Measurements from ENCODE around the gene TMEM238L.
"Not testable (repeated sequence)": the region's sequence is repeated elsewhere in the genome, so short reads cannot be mapped to it uniquely, and the experiment has no call there.

The TMEM238L gene, protein sequence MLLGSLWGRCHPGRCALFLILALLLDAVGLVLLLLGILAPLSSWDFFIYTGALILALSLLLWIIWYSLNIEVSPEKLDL

DNA sequence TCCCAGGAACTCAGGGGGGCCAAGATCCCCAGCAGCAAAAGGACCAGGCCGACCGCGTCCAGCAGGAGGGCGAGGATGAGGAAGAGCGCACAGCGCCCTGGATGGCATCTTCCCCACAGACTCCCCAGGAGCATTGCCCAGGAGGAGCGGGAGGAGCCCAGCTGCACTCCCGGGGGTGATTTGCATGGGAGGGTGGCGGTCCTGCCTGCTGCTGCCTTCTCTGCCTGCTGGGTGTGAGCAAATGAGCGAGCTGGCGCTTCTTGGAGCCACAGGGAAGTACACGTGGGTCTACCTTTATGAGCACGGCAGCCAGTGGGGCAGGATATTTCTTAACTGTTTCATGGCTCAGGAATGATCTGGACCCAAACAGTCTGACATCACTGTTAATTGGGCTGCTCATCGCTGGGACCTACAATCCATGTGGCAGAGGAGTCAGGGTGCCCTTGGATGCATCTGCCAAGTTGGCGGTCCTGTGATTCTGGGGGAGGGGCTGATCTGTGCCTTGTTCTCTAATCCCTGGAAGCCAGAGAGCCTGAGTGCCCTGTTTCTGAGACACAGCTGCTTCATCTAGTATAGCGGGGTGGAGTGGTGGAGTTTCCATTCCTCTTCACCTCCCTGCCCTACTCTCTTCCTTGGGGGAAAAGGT, at the start of gene TMEM238L:
TMEM238L (minus strand) TSS at position 270 of the 646 bp plus-strand sequence; CDS start at position 134, 136 bp downstream.
- no peak for DNase-seq

DNA sequence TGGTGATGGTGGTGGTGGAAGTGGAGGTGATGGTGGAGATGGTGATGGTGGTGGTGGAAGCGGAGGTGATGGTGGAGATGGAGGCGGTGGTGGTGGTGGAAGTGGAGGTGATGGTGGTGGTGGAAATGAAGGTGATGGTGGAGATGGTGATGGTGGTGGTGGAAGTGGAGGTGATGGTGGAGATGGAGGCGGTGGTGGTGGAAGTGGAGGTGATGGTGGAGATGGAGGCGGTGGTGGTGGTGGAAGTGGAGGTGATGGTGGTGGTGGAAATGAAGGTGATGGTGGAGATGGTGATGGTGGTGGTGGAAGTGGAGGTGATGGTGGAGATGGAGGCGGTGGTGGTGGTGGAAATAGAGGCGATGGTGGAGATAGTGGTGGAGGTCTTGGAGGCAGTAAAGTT, 42.7 kb upstream of the TMEM238L start:
- DNase-seq: not testable (repeated sequence)

DNA sequence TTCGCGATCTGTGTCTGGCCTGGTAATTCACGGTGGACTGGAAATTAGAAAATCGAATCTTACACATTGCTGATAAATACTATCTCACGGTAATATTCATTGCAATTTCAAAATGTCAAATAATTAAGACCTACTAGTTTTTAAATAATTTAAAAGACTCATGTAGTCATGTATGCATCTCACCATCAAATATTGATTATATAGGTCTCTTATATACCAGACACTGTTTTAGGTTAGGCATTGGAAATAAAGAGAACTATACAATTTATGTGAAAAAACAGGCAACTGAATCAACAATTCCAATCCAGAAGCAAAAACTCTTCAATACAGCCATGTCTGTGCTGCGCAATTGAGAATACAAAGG, 41.5 kb upstream of the TMEM238L start:
- no peak for DNase-seq

DNA sequence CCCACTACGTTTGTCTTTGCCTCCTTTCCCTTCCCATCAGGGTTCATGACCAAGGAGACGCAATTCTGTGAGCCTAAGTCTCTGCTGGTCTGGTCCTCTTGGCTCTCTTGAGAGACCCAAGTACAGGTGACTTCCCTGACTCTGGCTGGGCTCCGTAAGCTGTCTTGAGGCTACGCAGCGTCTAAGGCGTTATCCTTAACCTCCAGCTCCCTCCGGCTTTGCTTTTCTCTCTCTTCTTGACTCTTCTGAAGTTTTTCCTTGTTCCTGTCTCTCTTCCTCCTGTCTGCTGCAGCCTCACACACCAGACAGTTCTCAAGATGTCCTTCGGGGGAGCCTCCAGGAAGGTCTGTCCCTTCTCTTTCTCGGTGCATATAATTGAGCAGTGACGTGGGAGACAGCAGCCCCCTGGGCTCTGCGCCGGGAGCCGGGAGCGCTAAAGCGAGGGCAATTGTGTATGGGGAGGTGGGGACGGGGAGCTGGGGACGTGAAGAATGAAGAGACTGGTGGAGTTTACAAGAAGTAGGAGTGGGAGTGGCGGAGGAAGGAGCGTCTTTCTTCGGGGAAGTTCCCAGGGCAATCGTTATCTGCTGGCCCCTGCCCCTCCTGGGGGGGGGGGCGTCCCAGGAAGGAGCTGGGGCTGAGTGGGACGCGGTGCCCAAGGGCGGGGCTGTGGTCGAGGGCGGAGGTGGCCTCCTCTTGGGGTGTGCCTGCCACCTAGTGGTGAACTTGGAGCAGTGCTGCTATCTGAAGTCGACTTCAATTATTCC, 40.9 kb upstream of the TMEM238L start:
- peak; percentile 56 for DNase-seq

DNA sequence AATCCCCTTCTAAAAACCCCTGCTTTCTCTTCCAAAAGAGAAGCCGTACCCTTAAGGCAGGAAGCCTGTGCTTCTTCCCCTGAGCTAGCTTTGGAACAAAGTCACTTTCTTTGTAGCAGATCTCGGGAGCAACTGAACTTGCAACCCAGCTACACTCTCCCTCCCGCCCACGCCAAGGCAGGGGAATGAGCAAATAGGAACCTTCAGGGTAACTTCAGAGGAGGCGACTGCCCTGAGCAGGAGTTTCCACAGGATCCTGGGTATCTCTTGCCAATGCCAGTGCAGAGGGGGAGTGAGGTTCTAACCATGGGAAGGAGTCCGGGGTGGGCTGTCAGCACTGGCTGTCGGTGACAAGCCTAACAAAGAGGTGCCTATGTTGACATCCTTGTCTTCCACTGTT, 39.9 kb upstream of the TMEM238L start:
- no peak for DNase-seq

DNA sequence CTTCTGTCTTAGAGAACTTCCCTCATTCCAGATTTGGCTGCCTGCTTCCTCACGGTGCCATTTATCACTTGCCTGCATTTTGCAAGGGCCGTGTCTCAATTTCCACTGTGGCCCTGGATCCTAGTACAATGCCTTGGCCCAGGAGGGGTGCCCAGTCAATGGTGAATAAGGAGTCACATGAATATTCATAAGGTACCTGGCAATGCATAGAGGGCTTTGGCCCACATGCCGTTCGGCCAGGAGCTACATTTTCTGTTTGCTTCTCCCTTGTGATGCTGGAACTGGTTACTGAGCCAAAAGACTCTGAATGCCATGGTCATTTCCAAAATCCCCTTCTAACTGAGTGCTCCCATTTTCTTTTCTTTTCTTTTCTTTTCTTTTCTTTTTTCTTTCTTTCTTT, 38.8 kb upstream of the TMEM238L start:
- no peak for DNase-seq

DNA sequence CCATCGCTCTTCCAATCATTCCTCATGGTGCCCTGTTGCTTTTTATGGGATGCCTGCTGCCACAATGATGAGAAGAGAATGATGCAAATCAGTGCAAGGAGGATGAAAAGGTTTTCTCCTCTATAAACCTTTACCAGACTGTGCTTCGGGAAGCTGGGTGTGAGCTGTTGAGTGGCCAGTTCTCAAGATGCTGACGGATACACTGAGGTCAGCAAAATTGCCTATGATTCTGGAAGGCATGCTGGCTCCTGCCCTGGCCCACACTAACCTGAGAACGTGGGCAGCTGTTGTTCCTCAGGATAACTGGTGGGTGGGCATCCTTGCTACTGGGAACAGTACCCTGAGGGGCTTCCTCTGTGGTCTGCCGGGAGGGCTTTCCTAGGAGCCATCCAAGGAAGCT, 34.8 kb upstream of the TMEM238L start:
- no peak for DNase-seq

DNA sequence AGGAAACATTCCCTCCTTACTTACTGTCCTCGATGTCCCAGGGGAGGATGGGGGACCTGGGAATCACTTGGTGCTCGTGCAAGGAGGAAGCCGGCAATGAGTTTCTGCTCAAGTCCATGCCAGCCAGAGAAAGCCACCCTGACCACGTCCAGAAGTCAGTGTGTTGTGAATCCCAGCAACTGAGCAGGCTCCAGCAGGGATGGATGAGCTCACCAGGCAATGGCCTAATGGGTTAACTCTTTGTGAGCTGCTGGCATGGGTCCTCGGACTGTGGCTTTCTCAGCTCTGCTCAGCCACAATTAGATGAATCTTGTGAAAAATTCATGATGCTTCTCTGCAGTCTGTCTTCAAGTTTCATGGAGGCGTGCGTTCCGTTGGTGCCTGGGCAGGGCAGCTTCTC, 34.0 kb upstream of the TMEM238L start, which contains the start of gene PIRT:
PIRT (minus strand) TSS at position 167 of the 400 bp plus-strand sequence. CDS start 12,442 bp downstream, outside the sequence.
- no peak for DNase-seq

DNA sequence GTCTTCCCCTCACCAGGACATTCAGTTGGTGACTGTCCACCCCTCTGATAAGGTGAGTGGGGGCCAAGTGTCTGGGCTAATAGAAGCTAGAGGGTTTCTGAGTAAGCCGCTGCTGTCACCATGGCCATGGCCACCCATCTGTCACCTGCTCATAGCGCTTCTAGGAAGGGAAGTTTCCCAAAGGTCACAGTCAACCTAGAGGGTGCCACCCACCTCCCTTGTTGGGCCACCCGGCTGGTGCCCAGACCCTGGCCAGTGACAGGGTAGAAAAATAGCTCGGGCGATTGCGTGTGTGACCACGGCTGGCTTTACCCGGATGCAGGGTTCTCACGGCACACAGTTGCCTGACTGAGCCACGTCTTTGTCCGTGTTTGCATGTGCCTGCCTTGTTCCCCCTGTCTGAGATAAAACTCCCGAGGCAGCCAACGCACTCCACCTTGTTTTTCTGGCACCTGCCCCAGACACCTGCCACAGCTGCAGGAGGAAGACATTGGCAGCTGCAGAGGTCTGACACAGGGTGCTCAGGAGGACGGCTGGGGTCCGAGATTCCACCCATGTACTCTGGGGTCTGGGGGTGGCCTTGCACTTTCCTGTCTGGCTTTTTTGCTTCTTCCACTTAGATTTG, 33.2 kb upstream of the TMEM238L start:
- DNase-seq: no peak

DNA sequence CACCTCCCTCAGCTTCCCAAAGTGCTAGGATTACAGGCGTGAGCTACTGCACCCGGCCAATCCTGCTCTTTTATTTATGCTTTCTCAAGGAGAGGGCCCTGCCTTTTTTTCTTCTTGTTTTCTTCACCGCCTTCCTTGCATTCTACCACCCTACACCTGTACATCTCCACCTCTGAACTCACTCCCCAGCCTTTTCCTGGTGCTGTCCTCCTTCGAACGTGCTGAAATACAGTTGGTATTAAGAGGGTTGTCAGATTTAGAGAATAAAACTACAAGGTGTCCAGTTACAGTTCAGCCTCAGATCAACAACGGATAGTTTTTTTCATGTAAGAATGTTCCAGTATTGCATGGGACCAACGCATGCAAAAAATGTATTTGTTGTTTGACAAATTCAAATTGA, 32.2 kb upstream of the TMEM238L start:
- no peak for DNase-seq

DNA sequence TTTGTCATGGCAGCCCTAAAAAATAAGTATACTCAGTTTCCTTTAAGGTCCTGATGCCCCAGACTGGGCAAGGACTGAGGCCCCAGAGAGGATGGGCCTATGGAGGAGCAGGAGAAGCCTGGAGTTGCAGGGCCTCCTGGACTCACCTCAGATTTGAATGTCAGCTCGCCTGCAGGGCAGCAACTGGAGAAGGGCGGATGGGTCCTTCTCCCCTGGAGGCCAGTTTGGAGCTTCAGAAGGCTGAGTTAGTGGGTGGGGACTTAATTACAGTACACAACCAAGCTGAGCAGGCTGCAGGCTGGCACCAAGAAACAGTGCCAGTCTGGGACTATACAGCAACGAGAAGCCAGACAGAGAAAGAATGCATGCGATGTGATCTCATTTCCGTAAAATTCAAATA, 27.8 kb upstream of the TMEM238L start:
- no peak for DNase-seq

DNA sequence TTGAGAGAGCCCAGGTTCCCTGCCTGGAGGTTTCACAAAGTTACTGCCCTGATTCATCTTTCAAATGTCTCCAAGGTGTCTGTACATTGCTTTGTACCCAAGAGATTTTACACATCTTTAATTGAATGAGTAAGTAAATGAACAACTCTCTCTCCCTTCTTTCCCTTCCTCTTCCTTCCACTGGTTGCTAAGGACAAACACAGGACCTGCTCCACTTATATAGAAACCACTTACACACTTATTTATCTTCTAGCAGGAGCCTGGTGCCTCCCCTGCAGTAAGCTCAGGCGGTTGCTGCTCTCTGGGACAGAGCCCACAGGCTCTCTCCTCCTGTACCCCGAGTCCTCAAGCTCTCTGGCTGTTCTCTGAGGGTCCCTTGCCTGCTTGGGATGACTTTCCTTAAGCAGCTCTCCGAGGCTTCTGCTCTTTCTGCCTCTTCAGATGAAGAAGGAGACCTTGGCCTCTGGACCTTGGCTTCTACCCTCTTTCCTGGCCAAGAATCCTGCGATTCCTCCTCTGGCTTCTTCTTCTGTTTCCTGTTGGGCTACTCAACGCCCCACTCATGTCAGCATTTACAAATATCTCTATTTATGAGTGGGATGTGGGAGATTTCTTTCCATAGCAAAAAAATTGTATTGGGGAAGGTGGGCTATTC, 24.1 kb upstream of the TMEM238L start:
- DNase-seq: no peak

DNA sequence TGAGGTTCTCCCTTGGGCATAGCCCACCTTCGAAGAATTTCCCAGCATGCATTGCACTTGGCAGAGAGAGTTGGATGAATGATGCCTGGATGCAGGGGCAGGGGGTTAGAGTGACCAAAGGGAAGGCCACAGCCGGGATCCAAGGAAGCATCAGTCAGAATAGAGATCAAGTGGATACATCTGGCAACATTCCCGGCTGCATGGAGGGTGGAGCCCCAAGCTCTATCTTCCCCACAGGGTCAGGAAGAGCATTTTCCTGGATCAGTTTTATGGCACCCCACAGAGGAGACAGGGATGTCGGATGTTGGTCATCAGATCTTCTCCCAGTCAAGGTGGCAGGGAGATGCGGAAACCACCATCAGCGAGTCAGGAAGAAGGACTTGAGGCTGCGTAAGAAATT, 21.0 kb upstream of the TMEM238L start:
- no peak for DNase-seq

DNA sequence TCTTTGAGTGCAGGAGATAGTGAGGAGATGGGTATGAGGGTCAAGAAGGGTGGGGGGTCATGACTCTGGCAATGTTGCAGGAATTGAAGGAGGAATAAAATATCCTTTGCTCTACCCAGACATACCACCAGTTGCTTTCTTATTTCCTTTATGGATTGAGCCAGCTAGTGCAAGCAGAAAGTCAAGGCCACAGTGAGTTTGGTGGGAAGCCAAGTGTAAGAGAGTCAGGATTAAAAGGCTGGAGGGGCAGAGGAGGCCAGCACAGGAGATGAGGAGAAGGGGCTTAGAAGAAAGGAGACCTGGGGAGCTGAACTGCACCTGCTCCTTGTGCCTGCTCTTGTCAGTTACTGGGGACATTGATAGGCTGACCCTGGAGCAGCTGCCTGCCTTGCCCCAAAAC, 17.9 kb upstream of the TMEM238L start:
- no peak for DNase-seq

DNA sequence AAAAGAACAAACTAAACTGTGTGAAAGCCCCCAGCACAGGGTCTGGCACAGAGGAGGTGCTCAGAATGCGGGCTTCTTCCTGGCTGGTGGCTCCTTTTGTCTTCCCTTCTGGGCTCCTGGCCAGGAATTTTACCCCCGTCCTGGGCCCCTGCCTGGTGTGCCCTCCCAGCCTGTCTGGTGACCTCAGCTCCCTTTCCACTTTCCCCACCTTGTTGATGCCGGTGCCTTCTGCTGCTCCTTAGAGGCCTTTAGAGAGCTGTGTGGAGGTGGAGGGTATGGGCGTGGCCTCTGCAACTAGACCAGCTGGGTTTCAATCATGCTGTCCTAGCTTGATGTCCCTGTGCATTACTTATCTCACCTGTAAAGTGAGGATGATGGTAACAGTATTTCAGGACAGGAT, 17.2 kb upstream of the TMEM238L start:
- no peak for DNase-seq

DNA sequence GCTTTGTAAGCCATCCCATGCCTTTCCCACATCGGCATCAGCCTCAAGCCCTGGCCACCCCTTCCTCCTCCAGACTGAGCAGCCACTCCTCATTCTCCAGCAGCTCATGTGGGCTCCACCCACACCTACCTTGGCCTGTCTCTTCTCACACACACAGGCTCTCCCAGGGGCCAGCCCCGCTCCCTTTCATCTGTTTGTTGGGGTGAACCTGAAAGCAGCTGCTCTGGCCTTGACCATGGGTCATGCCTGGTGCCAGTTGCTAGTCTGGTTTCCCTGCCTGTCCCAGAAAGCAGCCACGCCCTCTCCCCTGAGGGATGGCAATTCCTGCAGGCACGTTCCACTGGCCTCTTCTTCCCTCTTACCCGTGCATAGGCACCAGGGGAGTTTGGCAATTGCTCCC, 11.4 kb upstream of the TMEM238L start:
- DNase-seq: no peak

DNA sequence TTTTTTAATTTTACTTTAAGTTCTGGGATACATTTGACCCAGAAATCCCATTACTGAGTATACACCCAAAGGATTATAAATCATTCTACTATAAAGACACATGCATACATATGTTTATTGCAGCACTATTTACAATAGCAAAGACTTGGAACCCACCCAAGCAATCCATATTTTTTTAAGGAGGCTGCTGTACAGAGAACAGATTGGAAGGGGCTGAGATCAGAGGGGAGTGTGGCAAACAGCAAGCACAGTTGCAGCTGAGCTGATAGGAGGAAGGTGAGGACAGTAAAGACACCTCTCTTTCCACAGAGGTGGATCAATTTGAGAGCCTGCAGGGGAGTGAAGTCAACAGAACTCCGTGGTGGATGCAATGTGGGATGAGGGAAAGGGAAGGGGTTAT, 10.2 kb upstream of the TMEM238L start:
- no peak for DNase-seq

DNA sequence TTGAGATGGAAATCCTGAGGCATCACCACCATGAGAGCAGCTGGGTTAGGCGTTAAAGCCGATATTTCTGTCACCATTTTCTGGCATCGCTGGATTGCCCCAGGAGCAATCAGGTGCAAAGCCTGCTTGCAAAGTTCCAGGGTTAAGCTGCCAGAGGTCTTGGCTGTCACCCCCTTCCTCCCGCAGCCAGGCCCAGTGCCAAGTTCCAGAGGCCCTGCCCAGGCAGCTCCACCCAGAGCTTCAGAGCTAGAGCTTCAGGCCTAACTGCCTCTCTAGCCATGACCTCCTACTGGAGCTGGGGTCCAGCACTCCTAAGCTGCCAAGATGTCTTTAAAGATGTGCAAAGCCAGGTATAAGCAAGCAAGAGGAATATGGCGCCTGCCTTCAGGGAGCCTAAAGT, 8.8 kb upstream of the TMEM238L start:
- DNase-seq: no peak

DNA sequence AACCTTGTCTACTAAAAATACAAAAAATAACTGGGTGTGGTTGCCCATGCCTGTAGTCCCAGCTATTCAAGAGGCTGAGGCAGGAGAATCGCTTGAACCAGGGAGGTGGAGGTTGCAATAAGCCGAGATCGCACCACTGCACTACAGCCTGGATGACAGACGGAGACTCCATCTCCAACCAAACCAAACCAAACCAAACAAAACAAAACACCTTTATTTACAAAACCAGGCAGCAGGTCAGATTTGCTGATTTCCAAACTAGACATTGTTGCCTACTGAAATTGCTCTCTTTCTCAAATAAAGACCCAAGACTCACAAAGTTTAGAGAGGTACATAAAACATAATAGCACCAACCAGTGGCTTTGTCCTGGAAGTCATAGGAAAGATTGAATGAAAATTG, 5.7 kb upstream of the TMEM238L start:
- no peak for DNase-seq

DNA sequence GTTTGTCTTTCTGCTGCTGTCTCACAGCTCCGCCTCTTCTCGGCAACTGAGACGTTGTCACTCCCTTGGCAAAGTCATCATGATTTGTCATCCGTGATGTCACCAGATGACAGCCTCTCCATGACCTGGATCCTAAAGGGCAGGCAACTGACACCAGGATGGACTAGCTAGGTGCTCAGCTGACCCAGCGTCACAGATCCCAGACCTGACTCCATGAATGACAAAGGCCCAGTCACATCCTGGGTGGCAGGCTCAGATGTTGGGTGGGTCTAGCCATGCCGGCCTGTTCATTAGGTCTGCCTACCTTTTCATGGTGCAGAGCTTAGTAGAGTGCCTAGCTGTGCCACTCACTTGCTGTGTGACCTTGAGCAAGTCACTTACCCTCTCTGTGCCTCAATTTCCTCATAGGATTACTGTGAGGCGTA, 3.8 kb upstream of the TMEM238L start:
- no peak for DNase-seq

DNA sequence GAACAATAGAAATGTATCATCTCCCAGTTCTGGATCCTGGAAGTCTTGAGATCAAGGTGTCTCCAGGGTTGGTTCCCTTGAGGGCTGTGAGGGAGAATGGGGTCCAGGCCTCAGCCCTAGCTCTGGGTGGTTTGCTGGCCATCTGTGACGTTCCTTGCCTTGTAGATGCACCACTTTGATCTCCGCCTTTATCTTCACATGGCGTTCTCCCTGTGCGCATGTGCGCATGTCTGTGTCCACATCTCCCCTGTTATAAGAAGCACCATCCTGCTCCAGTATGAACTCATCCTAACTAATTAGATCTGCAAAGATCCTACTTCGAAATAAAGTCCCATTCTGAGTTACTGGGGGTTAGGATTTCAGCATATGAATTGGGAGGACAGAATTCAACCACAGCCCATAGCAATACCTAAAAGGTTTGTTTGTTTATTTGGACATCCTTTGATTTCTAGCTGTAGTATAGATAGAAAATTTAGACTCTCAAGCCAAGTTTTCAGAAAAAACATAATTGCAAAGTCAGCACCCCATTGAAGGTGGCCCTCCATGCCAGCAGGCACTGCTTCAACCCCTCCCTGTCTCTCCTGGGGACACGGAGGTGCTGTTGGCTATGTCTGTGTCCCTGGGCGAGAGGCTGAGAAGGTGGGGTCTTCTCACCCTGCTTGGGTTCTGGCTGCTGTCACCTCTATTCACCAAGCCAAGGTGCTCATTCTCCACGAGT, 2.8 kb upstream of the TMEM238L start:
- DNase-seq: no peak

DNA sequence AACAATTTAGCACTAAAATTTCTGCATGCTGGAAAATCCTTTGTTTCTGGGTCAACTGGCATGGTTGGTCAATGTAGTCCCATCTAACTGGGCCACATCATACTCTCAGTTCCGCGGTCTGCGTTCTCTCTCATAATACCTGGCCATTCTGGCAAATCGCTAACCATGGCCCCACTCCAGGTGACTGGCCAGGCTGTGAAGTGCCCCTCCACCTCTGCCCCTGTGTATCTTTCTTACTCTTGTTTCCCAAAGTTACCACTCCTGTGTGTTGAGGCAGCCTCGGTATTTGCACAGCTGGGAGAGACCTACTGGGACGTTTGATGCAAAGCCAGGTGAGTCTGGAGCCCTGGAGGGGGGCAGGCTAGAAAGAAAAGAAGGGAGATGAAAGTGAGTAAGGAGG, 2.0 kb upstream of the TMEM238L start:
- no peak for DNase-seq

DNA sequence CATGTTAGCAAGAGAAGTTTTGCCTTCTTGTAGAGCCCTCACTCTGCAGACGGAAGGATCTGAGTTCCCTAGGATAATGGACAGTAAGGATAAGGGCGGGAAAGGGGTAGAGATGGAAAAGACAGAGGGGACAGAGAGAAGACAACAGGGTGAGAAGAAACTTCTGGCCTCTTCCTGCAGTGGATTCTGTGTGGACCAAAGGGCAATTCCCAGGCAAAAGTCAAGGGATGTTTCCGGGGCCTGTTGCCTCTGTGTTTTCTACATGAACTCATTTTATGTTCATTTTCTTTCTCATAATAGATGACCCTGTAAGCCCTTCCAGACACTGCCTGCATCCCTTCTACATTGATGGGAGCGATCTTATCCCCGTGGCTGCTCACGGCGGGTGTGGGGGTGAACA, 647 bp upstream of the TMEM238L start:
- no peak for DNase-seq
